CD14-positive monocyte (primary cell): Measurements from ENCODE around the gene LETM1. TPM values are rescaled to one million over a fixed set of nuclear protein-coding genes. Genes with fewer than 3 reads are reported as not detected.

Source experiments
- DNase-seq, 3 donors: peaks; one replicate each; pipeline ENCODE4 v3.0.0-alpha.2; 2011 to 2022
- H2AFZ ChIP-seq: 2 replicates; pipeline ENCODE4 v1.6.0; 2012; ENCODE audit warnings: mild to moderate bottlenecking, low read depth, low read length, inconsistent platforms; ENCODE audit not compliant: insufficient read depth, poor library complexity, severe bottlenecking
- H3K27ac ChIP-seq, 2 donors: 1 replicate in 1 of 2; 2 replicates in 1 of 2; pipeline ENCODE4 v1.5.1; 2012 to 2013; ENCODE audit warnings: low read length in 2 of 2, control low read depth in 1 of 2, inconsistent platforms in 1 of 2, low read depth in 1 of 2, mild to moderate bottlenecking in 1 of 2
- H3K27me3 ChIP-seq, 2 donors: one replicate each; pipeline versions ENCODE4 v1.6.0 to v1.6.1; 2011 to 2013; ENCODE audit warnings: low read length in 2 of 2; ENCODE audit not compliant: control insufficient read depth in 2 of 2, insufficient read depth in 2 of 2
- H3K36me3 ChIP-seq, 2 donors: replicated peaks in 1 of 2; 1 replicate in 1 of 2; 2 replicates in 1 of 2; pipeline versions ENCODE4 v1.5.1 to v1.6.1; 2012 to 2013; ENCODE audit warnings: low read length in 2 of 2, control low read depth in 1 of 2, inconsistent platforms in 1 of 2, mild to moderate bottlenecking in 1 of 2; ENCODE audit not compliant: insufficient read depth in 2 of 2, control insufficient read depth in 1 of 2
- H3K4me1 ChIP-seq, 2 donors: 1 replicate in 1 of 2; 2 replicates in 1 of 2; pipeline versions ENCODE4 v1.5.1 to v1.6.1; 2012 to 2013; ENCODE audit warnings: low read length in 2 of 2, control low read depth in 1 of 2, inconsistent platforms in 1 of 2, mild to moderate bottlenecking in 1 of 2, moderate library complexity in 1 of 2; ENCODE audit not compliant: insufficient read depth in 2 of 2, control insufficient read depth in 1 of 2
- H3K4me2 ChIP-seq: replicated peaks from 2 replicates; pipeline ENCODE3; 2012; ENCODE audit warnings: low read length, moderate library complexity, mild to moderate bottlenecking; ENCODE audit not compliant: poor library complexity, severe bottlenecking; ENCODE audit errors: extremely low read depth
- H3K4me3 ChIP-seq, 3 experiments: fragments of 200-600 bp in 1 of 3; sonication (generic) in 1 of 3; replicated peaks in 1 of 3; 1 replicate in 2 of 3; 2 replicates in 1 of 3; pipeline ENCODE4 v1.5.1; 2011 to 2013; ENCODE audit warnings: low read length in 3 of 3, mild to moderate bottlenecking in 3 of 3, control low read depth in 2 of 3, low read depth in 2 of 3, inconsistent platforms in 1 of 3, moderate library complexity in 1 of 3
- H3K79me2 ChIP-seq: 2 replicates; pipeline ENCODE4 v1.6.0; 2012; ENCODE audit warnings: mild to moderate bottlenecking, control low read depth, inconsistent platforms, low read length, moderate library complexity; ENCODE audit not compliant: insufficient read depth
- H3K9ac ChIP-seq: 2 replicates; pipeline ENCODE4 v1.6.0; 2017; ENCODE audit warnings: low read length, mild to moderate bottlenecking; ENCODE audit not compliant: insufficient read depth, poor library complexity, severe bottlenecking
- H3K9me3 ChIP-seq, 2 donors: replicated peaks in 1 of 2; 1 replicate in 1 of 2; 2 replicates in 1 of 2; pipeline versions ENCODE4 v1.5.1 to v1.6.1; 2012 to 2013; ENCODE audit warnings: low read length in 2 of 2, control low read depth in 1 of 2; ENCODE audit not compliant: control insufficient read depth in 1 of 2, insufficient read depth in 1 of 2
- H4K20me1 ChIP-seq: 2 replicates; pipeline ENCODE4 v1.6.0; 2012; ENCODE audit warnings: mild to moderate bottlenecking, low read length, control low read depth, moderate library complexity; ENCODE audit not compliant: insufficient read depth
- H3K27ac Mint-ChIP-seq, 7 donors: one replicate each; pipeline ENCODE4 v1.8.0; 2020; ENCODE audit warnings: mild to moderate bottlenecking in 7 of 7, mixed read lengths in 7 of 7, moderate library complexity in 6 of 7, inconsistent platforms in 2 of 7
- H3K27me3 Mint-ChIP-seq, 3 donors: one replicate each; pipeline ENCODE4 v1.8.0; 2021 to 2022; ENCODE audit warnings: low read depth in 3 of 3, mild to moderate bottlenecking in 3 of 3, mixed read lengths in 3 of 3, moderate library complexity in 3 of 3, inconsistent platforms in 1 of 3
- H3K36me3 Mint-ChIP-seq, 2 donors: one replicate each; pipeline ENCODE4 v1.8.0; 2020; ENCODE audit warnings: mixed read lengths in 2 of 2, inconsistent platforms in 1 of 2, mild to moderate bottlenecking in 1 of 2
- H3K4me1 Mint-ChIP-seq: one replicate; pipeline ENCODE4 v1.8.0; 2020; ENCODE audit warnings: mild to moderate bottlenecking, mixed read lengths
- H3K4me3 Mint-ChIP-seq, 2 donors: one replicate each; pipeline ENCODE4 v1.8.0; 2020; ENCODE audit warnings: mild to moderate bottlenecking in 2 of 2, mixed read lengths in 2 of 2, moderate library complexity in 1 of 2
- H3K9me3 Mint-ChIP-seq, 7 donors: one replicate each; pipeline ENCODE4 v1.8.0; 2020 to 2022; ENCODE audit warnings: mixed read lengths in 7 of 7, mild to moderate bottlenecking in 6 of 7, moderate library complexity in 6 of 7, inconsistent platforms in 2 of 7
- CTCF ChIP-seq: fragments of 200-600 bp; IDR thresholded peaks from one replicate; pipeline ENCODE4 v1.8.0; 2022; ENCODE audit warnings: antibody characterized with exemption, mild to moderate bottlenecking
- WGBS: methylation state at CpG from one replicate; pipeline ENCODE4 v1.1.5; 2013; ENCODE audit warnings: missing lambda C conversion rate; ENCODE audit not compliant: insufficient coverage; 5-methylcytosine and 5-hydroxymethylcytosine counted together
- intact Hi-C, 2 donors: fragments of 100-400 bp; cut with micrococcal nuclease; formaldehyde crosslinking; loops; one replicate each; pipeline versions ENCODE4 v1.15.0 to v1.15.1; 2023
- polyA plus RNA-seq, 3 donors: library from polyadenylated mRNA; depleted of rRNA in 1 of 3; unstranded in 2 of 3; stranded (reverse) in 1 of 3; fragments of 300-500 nt in 2 of 3; fragments of >200 nt in 1 of 3; fragmentation: Illumina TruSeq in 2 of 3; gene quantifications; 1 replicate in 2 of 3; 2 replicates in 1 of 3; pipeline ENCODE4 v1.2.3, GENCODE V29; 2012 to 2021

LETM1 gene
- polyA plus RNA-seq, 3 donors: 6.2 to 18.6 (median 9.0) TPM

GRCh38 chr4:1789552-1789951 lies 66.4 kb downstream of the LETM1 start:
- 98% methylated on average over 8 of the region's 21 CpGs for WGBS
- Histone ChIP-seq H3K9me3 (no peaks in the 10 kb centered on the region), H3K27me3 (peaks cover 6 to 30% of the 10 kb centered on the region in 2 donors), H3K4me1 (peaks cover 5 to 9% of the 10 kb centered on the region in 2 donors), H4K20me1 (no peaks in the 10 kb centered on the region), H3K4me2 (no peak overlapping the region), H3K9ac (no peak overlapping the region), H3K79me2 (no peaks in the 10 kb centered on the region), H3K4me3 (no peak overlapping the region), H3K27ac (no peak overlapping the region), H2AFZ (no peak overlapping the region), H3K36me3 (no peaks in the 10 kb centered on the region)
- no peak for DNase-seq
- TF ChIP-seq CTCF: no peak
- peaks cover 24 to 38% (median 25%) of the 10 kb centered on the region in 3 donors for H3K27me3 Mint-ChIP-seq
- H3K9me3 Mint-ChIP-seq: peaks cover 0 to 3% (median 0%) of the 10 kb centered on the region in 7 donors
- intact Hi-C loops: no loop called here
- H3K4me3 Mint-ChIP-seq: no peak overlapping the region
- no peaks in the 10 kb centered on the region for H3K4me1 Mint-ChIP-seq
- no peaks in the 10 kb centered on the region for H3K36me3 Mint-ChIP-seq
- H3K27ac Mint-ChIP-seq: no peak overlapping the region

- H3K79me2 ChIP-seq: no peaks in the 10 kb centered on the region
- H3K27ac ChIP-seq: no peak overlapping the region
- H3K27ac Mint-ChIP-seq: no peak overlapping the region
- H3K4me2 ChIP-seq: no peak overlapping the region
- H3K4me1 ChIP-seq: no peaks in the 10 kb centered on the region
- H2AFZ ChIP-seq: no peak overlapping the region
- H3K9me3 ChIP-seq: no peaks in the 10 kb centered on the region
- DNase-seq: no peak
- H4K20me1 ChIP-seq: no peaks in the 10 kb centered on the region
- no peak for TF ChIP-seq CTCF
- no peak overlapping the region for H3K4me3 Mint-ChIP-seq
- H3K36me3 Mint-ChIP-seq: no peaks in the 10 kb centered on the region
- H3K27me3 ChIP-seq: peaks cover 2 to 22% of the 10 kb centered on the region in 2 donors
- H3K36me3 ChIP-seq: no peaks in the 10 kb centered on the region
- H3K9me3 Mint-ChIP-seq: peaks cover 0 to 6% (median 0%) of the 10 kb centered on the region in 7 donors
- H3K4me1 Mint-ChIP-seq: no peaks in the 10 kb centered on the region
- intact Hi-C loops: no loop called here
- H3K4me3 ChIP-seq: no peak overlapping the region
- no peak overlapping the region for H3K9ac ChIP-seq
- 84% methylated on average over 6 of the region's 13 CpGs for WGBS
- peaks cover 21 to 30% (median 24%) of the 10 kb centered on the region in 3 donors for H3K27me3 Mint-ChIP-seq
Observed at GRCh38 chr4:1788254-1788973, 67.5 kb downstream of the LETM1 start.
